Measurements from ENCODE around the gene DCAF12L2.
"Not testable (repeated sequence)": the region's sequence is repeated elsewhere in the genome, so short reads cannot be mapped to it uniquely, and the experiment has no call there.

Gene DCAF12L2

GRCh38 chrX:126165721-126166461 lies at the start of gene DCAF12L2:
Gene DCAF12L2 (minus strand): TSS chrX:126166289. CDS start chrX:126165924, 365 bp downstream.
- DNase-seq, result no peak

DNA sequence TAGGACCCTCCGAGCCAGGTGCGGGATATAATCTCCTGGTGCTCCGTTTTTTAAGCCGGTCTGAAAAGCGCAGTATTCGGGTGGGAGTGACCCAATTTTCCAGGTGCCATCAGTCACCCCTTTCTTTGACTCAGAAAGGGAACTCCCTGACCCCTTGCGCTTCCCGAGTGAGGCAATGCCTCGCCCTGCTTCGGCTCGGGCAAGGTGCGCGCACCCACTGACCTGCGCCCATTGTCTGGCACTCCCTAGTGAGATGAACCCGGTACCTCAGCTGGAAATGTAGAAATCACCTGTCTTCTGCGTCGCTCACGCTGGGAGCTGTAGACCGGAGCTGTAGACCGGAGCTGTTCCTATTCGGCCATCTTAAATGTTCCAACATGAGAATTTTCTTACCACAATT lies 24.8 kb upstream of the DCAF12L2 start:
- not testable (repeated sequence) for DNase-seq

DNA sequence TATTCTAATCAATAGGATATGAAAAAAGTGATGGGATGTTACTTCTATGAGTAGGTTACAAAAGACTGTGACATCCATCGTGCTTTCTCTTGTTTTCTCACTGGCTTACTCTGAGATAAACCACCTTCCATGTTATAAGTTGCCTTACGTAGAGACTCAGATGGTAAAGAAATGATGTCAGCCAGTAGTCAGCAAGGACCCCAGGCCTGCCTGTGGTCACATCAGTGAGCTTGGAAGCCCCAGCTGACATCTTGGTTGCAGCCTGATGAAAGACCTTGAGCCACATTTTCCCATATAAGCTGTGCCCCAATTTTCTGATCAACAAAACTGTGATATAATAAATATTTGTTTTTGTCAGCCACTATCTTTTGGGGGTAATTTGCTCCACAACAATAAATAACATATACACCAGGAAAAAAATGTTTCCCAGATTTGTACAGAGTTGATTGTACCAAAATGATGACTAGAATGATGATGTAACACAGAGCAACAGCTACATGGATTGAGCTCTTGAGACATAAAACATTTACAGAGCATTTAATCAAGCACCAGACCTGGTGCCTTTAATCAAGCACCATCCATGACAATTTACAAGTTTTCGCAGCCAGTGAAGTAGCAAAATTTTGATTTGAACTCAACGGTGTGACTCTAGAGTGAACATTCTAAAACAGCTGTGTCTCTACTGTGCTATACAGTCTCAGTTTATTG lies 11.2 kb upstream of the DCAF12L2 start:
- no peak for DNase-seq

- no peak for DNase-seq
Measured at GRCh38 chrX:126170720-126171119, 4.6 kb upstream of the DCAF12L2 start.

GRCh38 chrX:126167560-126167959 lies 1.5 kb upstream of the DCAF12L2 start:
- no peak for DNase-seq

GRCh38 chrX:126165401-126165720 lies 728 bp downstream of the DCAF12L2 start:
- no peak for DNase-seq

DNA sequence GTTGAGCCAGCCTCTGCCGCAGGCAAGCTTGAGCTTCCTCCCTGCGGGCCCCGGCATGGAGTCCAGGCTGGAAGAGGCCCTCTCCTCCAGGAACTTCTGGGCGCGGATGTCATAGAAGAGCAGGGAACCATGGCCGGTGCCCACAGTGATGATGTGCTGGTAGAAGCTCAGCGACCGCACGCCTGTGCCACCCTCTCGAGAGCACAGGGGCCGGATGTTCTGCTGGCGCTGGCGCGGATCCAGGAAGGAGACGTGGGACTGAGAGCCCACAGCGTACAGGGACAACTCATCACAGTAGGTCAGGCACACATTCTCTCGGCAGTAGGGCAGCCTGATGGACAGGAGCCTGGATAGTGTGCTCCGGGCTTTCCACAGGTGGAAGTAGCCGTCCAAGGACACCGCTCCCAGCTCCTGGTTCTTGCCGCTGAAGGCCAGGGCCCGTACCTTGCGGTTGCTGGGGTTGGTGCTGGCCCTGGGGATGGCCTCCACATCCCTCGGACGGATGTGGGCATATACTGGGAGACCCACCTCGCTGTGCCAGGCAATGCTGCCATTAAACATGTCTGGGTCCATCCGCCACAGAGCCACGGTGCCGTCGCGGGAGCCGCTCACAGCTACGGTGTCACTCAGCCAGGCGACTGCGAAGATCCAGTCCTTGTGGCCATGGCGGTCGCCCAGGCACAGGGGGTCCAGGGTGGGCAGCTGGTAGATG lies 1.2 kb downstream of the DCAF12L2 start:
- DNase-seq, result no peak

DNA sequence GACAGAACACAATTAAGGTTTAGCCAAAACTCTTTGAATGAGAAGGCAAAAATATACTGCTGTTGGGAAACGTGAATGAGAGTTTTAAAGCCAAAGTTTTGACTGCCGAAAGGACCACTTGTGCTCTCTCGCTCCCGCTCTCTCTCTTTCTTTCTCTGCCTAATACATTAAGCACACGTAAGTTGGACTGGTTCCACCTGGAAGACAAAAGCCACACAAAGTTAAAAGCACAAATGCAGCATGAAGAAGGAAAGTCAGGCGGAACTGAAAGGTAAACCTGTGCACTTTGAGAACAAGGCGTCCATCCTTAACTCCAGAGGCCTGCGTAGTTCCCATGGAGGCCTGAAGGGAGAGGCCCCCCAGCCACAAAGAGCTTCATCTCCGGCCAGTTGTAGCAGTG lies 1.9 kb downstream of the DCAF12L2 start:
- DNase-seq, result no peak

DNA sequence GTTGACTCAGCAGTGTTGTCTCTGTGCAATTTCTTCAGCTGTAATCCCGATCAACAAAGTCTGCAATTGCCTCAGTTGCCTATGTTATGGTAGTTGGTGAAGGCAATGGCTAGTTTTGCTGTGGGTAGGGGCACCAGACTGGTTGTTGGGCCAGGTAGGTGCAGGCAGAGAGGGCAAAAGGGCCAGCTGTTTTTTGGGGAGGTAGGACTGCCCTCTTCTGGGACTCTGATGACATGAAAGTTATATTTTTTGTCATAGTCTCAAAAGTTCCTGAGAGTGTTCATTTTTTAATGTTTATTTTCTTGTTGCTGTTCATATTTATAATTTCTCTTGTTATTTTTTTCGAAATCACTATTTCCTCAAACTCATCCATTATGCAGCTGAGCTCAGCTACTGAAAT lies 25.1 kb downstream of the DCAF12L2 start:
- DNase-seq, result no peak

- DNase-seq, result no peak
Measured at GRCh38 chrX:126137899-126138298, 28.2 kb downstream of the DCAF12L2 start.

DNA sequence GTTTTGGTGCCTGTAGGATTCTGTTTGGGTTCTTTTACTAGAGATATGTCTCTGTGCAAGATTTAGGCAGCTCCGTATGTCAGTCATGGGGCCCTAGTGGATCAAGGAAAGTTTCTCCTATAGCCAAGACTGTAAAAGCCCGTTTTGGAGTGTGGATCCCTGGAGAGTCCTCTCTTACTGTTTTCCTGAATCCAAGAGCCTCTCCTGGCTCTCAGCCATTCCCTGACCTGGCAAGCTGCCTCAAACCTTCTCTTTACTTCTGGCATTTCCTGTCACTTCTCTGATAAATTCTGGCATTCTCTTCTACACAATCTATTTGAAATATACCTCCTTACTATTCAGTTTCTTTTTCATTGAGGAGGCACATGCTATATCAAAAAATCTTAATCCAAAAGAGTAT lies 41.4 kb downstream of the DCAF12L2 start:
- no peak for DNase-seq

Measured in suppressor macrophage treated with lipopolysaccharide for 4 hours (primary cell).